Body of pancreas (tissue), 4 donors: ENCODE measurements around the gene KRT12.

ENCODE experiments used
- CTCF ChIP-seq, 7 experiments: fragments of 450-650 bp in 4 of 7; fragments of 200-600 bp in 3 of 7; sonication (generic) in 3 of 7; IDR thresholded peaks; one replicate each; pipeline ENCODE4 v1.5.1; 2016 to 2019; ENCODE audit warnings: antibody characterized with exemption in 7 of 7
- POLR2A ChIP-seq, 3 donors: fragments of 450-650 bp; IDR thresholded peaks; one replicate each; pipeline ENCODE4 v1.6.1; 2016; ENCODE audit warnings: antibody characterized with exemption in 3 of 3, mild to moderate bottlenecking in 2 of 3

GRCh38 chr17:40824015-40824832 is 42.8 kb downstream of the KRT12 start:
- TF ChIP-seq POLR2A (IDR thresholded peaks at IDR 0.05): no peak
- TF ChIP-seq CTCF (IDR thresholded peaks at IDR 0.05): no peak
